Measurements from ENCODE around the gene PTBP1. TPM values are rescaled to one million over a fixed set of nuclear protein-coding genes. Genes with fewer than 3 reads are reported as not detected.

PTBP1 gene
- polyA plus RNA-seq, 3 donors: 62.4 to 117 (median 81.6) TPM

- Mint-ChIP-seq H3K27me3 (ENCODE audit: low read depth in 3 of 3) (peaks cover 9 to 13% (median 10%) of the 10 kb centered on the region in 3 donors), H3K9me3 (peaks cover 0 to 4% (median 0%) of the 10 kb centered on the region in 7 donors), H3K27ac (no peak overlapping the region), H3K4me3 (no peak overlapping the region), H3K4me1 (no peaks in the 10 kb centered on the region), H3K36me3 (no peaks in the 10 kb centered on the region)
- Histone ChIP-seq H3K27me3 (ENCODE audit: control insufficient read depth in 2 of 2, insufficient read depth in 2 of 2, low read length in 2 of 2) (peaks cover 0 to 2% of the 10 kb centered on the region in 2 donors), H3K4me1 (ENCODE audit: control insufficient read depth in 1 of 2, insufficient read depth in 2 of 2, low read length in 2 of 2) (no peaks in the 10 kb centered on the region), H3K4me3 (replicated peaks in 1 of 3; ENCODE audit: low read depth in 2 of 3, low read length in 3 of 3) (no peak overlapping the region), H4K20me1 (ENCODE audit: insufficient read depth, low read length) (no peaks in the 10 kb centered on the region), H3K27ac (ENCODE audit: low read depth in 1 of 2, low read length in 2 of 2) (no peak overlapping the region), H2AFZ (ENCODE audit: insufficient read depth, low read depth, low read length, poor library complexity, severe bottlenecking) (no peak overlapping the region), H3K4me2 (replicated peaks; ENCODE audit: extremely low read depth, low read length, poor library complexity, severe bottlenecking) (no peak overlapping the region), H3K9ac (ENCODE audit: insufficient read depth, low read length, poor library complexity, severe bottlenecking) (no peak overlapping the region), H3K79me2 (ENCODE audit: insufficient read depth, low read length) (no peaks in the 10 kb centered on the region), H3K9me3 (replicated peaks in 1 of 2; ENCODE audit: control insufficient read depth in 1 of 2, insufficient read depth in 1 of 2, low read length in 2 of 2) (no peaks in the 10 kb centered on the region), H3K36me3 (replicated peaks in 1 of 2; ENCODE audit: control insufficient read depth in 1 of 2, insufficient read depth in 2 of 2, low read length in 2 of 2) (no peaks in the 10 kb centered on the region)
- no peak for DNase-seq
- TF ChIP-seq CTCF (IDR thresholded peaks at IDR 0.05): no peak
- intact Hi-C loops (cut with micrococcal nuclease): loop anchor here in 1 of 2 donors (10.0 kb wide), 1 partner anchor 208 kb away; the partner anchor contains the start of gene WDR18
- 90% methylated on average over 17 of the region's 18 CpGs for WGBS (ENCODE audit: insufficient coverage)
Measured at GRCh38 chr19:776549-776948, 20.7 kb upstream of the PTBP1 start.

- DNase-seq: no peak
- Histone ChIP-seq H3K4me3 (replicated peaks in 1 of 3; ENCODE audit: low read depth in 2 of 3, low read length in 3 of 3) (no peak overlapping the region), H3K79me2 (ENCODE audit: insufficient read depth, low read length) (no peaks in the 10 kb centered on the region), H3K4me2 (replicated peaks; ENCODE audit: extremely low read depth, low read length, poor library complexity, severe bottlenecking) (no peak overlapping the region), H4K20me1 (ENCODE audit: insufficient read depth, low read length) (no peaks in the 10 kb centered on the region), H3K9ac (ENCODE audit: insufficient read depth, low read length, poor library complexity, severe bottlenecking) (no peak overlapping the region), H2AFZ (ENCODE audit: insufficient read depth, low read depth, low read length, poor library complexity, severe bottlenecking) (no peak overlapping the region), H3K9me3 (replicated peaks in 1 of 2; ENCODE audit: control insufficient read depth in 1 of 2, insufficient read depth in 1 of 2, low read length in 2 of 2) (no peaks in the 10 kb centered on the region), H3K36me3 (replicated peaks in 1 of 2; ENCODE audit: control insufficient read depth in 1 of 2, insufficient read depth in 2 of 2, low read length in 2 of 2) (no peaks in the 10 kb centered on the region), H3K27ac (ENCODE audit: low read depth in 1 of 2, low read length in 2 of 2) (no peak overlapping the region), H3K4me1 (ENCODE audit: control insufficient read depth in 1 of 2, insufficient read depth in 2 of 2, low read length in 2 of 2) (no peaks in the 10 kb centered on the region), H3K27me3 (ENCODE audit: control insufficient read depth in 2 of 2, insufficient read depth in 2 of 2, low read length in 2 of 2) (peaks cover 0 to 2% of the 10 kb centered on the region in 2 donors)
- no peak for TF ChIP-seq CTCF (IDR thresholded peaks at IDR 0.05)
- intact Hi-C loops (cut with micrococcal nuclease): loop anchor here in 1 of 2 donors (10.0 kb wide), 1 partner anchor 206 kb away; the partner anchor contains the start of gene WDR18
- H3K27me3 Mint-ChIP-seq (ENCODE audit: low read depth in 3 of 3): peaks cover 11 to 19% (median 16%) of the 10 kb centered on the region in 3 donors
- no peak overlapping the region for H3K27ac Mint-ChIP-seq
- no peaks in the 10 kb centered on the region for H3K36me3 Mint-ChIP-seq
- H3K9me3 Mint-ChIP-seq: peaks cover 0 to 4% (median 0%) of the 10 kb centered on the region in 7 donors
- no peak overlapping the region for H3K4me3 Mint-ChIP-seq
- WGBS (ENCODE audit: insufficient coverage): 74% methylated on average over 36 of the region's 36 CpGs
- peaks cover 2% of the 10 kb centered on the region for H3K4me1 Mint-ChIP-seq
Measured at GRCh38 chr19:778910-779653, 18.2 kb upstream of the PTBP1 start.
